ENCODE results near the gene LCNL1.

The LCNL1 gene

DNA sequence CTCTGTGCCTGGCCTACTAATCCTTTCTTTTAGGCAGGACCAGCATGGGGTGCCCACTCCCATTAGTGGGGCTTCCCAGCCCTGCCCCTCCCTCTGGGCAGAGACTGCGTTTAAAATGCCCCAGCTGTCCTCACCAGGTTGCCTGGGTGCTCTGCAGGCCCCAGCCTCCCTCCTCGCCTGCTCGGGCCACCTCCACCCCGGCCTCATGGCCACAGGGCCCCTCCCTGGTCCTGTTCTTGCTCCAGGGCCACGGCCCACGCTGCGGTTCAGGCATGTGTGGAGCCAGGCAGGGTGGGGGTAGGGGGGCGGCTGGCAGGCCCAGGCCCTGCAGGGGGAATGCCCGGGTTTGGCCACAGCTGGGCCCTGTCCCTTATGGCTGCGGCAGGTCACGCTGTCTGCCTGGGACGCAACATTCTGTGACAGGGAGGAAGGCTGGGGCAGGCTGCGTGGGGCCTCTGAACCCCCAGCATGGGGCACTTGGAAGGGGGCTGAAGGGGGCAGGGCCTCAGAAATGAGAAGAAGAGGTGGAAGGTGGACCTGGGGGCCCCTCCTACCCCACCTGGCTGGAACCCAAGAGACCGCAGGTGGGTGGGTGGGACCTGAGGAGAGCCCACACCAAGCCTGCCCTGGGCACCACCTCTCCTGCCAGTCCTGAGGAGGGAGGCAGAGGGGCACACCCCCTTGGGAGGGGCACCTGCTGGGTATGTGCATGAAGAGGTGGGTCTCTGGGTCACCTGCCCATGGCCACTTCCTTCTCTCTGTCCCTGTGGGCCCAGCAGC, 31.1 kb upstream of the LCNL1 start, which contains the start of gene LCN12:
Gene LCN12 (plus strand): TSS at position 733 of the 780 bp plus-strand sequence. CDS start 55 bp downstream, outside the sequence.
- H4K20me1 ChIP-seq (ENCODE audit: control insufficient read depth, insufficient read depth, low read depth, low read length) = no peaks in the 10 kb centered on the region
- no peaks in the 10 kb centered on the region for H3K9me2 ChIP-seq (replicated peaks; ENCODE audit: control insufficient read depth, low read length)
- no peaks in the 10 kb centered on the region for H3K36me3 ChIP-seq (ENCODE audit: control insufficient read depth, low read length)
- H3K79me2 ChIP-seq (ENCODE audit: control insufficient read depth, low read length) = no peaks in the 10 kb centered on the region
- H3K27ac ChIP-seq (ENCODE audit: low read depth, low read length) = no peak within 1 kb of the TSS
- no peaks in the 10 kb centered on the region for H3K27me3 ChIP-seq (ENCODE audit: control insufficient read depth, low read length)
- no peaks in the 10 kb centered on the region for H3K9me3 ChIP-seq (ENCODE audit: control insufficient read depth, insufficient read depth, low read length)
- no peaks in the 10 kb centered on the region; the same call in 1 of the 2 replicates for H3F3A ChIP-seq (ENCODE audit: control insufficient read depth, insufficient read depth)
- H3K4me3 ChIP-seq (ENCODE audit: low read length) = no peak within 1 kb of the TSS
- peaks cover 15% of the 10 kb centered on the region for H3K4me1 ChIP-seq (ENCODE audit: control insufficient read depth, low read length)
- H3K4me2 ChIP-seq (ENCODE audit: low read length) = no peak within 1 kb of the TSS
- TF ChIP-seq, protein P1, sequence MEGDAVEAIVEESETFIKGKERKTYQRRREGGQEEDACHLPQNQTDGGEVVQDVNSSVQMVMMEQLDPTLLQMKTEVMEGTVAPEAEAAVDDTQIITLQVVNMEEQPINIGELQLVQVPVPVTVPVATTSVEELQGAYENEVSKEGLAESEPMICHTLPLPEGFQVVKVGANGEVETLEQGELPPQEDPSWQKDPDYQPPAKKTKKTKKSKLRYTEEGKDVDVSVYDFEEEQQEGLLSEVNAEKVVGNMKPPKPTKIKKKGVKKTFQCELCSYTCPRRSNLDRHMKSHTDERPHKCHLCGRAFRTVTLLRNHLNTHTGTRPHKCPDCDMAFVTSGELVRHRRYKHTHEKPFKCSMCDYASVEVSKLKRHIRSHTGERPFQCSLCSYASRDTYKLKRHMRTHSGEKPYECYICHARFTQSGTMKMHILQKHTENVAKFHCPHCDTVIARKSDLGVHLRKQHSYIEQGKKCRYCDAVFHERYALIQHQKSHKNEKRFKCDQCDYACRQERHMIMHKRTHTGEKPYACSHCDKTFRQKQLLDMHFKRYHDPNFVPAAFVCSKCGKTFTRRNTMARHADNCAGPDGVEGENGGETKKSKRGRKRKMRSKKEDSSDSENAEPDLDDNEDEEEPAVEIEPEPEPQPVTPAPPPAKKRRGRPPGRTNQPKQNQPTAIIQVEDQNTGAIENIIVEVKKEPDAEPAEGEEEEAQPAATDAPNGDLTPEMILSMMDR (IDR thresholded peaks at IDR 0.05; ENCODE audit: low read depth, low read length, poor library complexity, severe bottlenecking) = no peak
- TF ChIP-seq EZH2phosphoT487 (IDR thresholded peaks at IDR 0.05; ENCODE audit: borderline replicate concordance, low read length) = no peak

DNA sequence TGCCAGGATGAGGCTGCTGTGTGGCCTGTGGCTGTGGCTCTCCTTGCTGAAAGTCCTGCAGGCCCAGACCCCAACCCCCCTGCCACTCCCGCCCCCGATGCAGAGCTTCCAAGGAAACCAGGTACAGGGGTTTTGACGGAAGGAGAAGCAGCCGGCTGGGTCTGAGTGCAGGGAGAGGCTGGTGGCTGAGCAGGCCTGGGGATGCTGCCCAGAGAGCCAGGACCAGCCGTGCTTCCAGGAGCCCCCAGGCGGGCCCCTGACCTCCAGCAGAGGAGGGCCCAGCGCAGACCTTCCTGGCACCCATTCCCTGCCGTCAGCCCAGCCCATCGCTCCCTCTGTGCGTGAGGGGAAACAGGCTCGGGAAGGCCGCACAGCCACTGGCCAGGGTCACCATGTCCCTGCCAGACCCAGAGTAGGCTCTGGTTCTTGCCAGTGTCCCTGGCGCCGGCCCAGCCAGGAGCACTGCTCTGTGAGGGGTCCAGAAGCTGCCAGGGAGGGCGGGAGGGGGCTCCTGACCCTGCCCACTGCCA, 30.4 kb upstream of the LCNL1 start:
- H3K27me3 ChIP-seq (ENCODE audit: control insufficient read depth, low read length) = no peaks in the 10 kb centered on the region
- H3K79me2 ChIP-seq (ENCODE audit: control insufficient read depth, low read length) = no peaks in the 10 kb centered on the region
- H3K4me3 ChIP-seq (ENCODE audit: low read length) = no peak overlapping the region
- no peaks in the 10 kb centered on the region for H3K9me2 ChIP-seq (replicated peaks; ENCODE audit: control insufficient read depth, low read length)
- H3K36me3 ChIP-seq (ENCODE audit: control insufficient read depth, low read length) = no peaks in the 10 kb centered on the region
- no peaks in the 10 kb centered on the region; the same call in 1 of the 2 replicates for H3F3A ChIP-seq (ENCODE audit: control insufficient read depth, insufficient read depth)
- TF ChIP-seq, protein P1 (IDR thresholded peaks at IDR 0.05; ENCODE audit: low read depth, low read length, poor library complexity, severe bottlenecking) = no peak
- TF ChIP-seq EZH2phosphoT487 (IDR thresholded peaks at IDR 0.05; ENCODE audit: borderline replicate concordance, low read length) = no peak
- no peak overlapping the region for H3K4me2 ChIP-seq (ENCODE audit: low read length)
- no peak overlapping the region for H3K27ac ChIP-seq (ENCODE audit: low read depth, low read length)
- no peaks in the 10 kb centered on the region for H4K20me1 ChIP-seq (ENCODE audit: control insufficient read depth, insufficient read depth, low read depth, low read length)
- H3K4me1 ChIP-seq (ENCODE audit: control insufficient read depth, low read length) = peaks cover 15% of the 10 kb centered on the region
- no peaks in the 10 kb centered on the region for H3K9me3 ChIP-seq (ENCODE audit: control insufficient read depth, insufficient read depth, low read length)

DNA sequence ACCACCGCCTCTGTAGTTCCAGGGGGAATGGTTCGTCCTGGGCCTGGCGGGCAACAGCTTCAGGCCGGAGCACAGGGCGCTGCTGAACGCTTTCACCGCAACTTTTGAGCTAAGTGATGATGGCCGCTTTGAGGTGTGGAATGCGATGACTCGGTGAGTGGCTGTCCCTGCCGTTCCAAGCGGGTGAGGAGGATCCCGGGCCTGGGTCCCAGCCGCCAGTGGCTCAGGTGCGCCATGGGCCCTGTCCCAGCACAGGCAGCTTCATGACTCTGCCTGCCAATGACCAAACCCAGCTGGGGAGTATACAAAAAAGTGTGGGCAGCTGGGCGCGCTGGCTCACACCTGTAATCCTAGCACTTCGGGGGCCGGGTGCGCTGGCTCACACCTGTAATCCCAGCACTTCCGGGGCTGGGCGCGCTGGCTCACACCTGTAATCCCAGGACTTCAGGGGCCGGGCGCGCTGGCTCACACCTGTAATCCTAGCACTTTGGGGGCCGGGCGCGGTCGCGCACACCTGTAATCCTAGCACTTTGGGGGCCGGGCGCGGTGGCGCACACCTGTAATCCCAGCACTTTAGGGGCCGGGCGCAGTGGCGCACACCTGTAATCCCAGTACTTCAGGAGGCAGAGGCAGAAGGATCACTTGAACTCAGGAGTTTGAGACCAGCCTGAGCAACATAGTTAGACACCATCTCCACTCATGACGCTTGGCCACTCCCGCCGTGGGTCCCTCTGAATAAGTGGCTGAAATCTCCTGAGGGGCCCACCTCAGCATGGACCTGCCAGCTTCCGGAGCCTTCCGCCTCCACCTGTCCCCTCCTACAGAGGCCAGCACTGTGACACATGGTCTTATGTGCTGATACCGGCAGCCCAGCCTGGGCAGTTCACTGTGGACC, 29.7 kb upstream of the LCNL1 start:
- no peak overlapping the region for H3K4me2 ChIP-seq (ENCODE audit: low read length)
- H3K27ac ChIP-seq (ENCODE audit: low read depth, low read length) = no peak overlapping the region
- no peaks in the 10 kb centered on the region for H3K9me2 ChIP-seq (replicated peaks; ENCODE audit: control insufficient read depth, low read length)
- no peaks in the 10 kb centered on the region for H3K9me3 ChIP-seq (ENCODE audit: control insufficient read depth, insufficient read depth, low read length)
- H3F3A ChIP-seq (ENCODE audit: control insufficient read depth, insufficient read depth) = no peaks in the 10 kb centered on the region; the same call in 1 of the 2 replicates
- no peak overlapping the region for H3K4me3 ChIP-seq (ENCODE audit: low read length)
- no peaks in the 10 kb centered on the region for H4K20me1 ChIP-seq (ENCODE audit: control insufficient read depth, insufficient read depth, low read depth, low read length)
- no peak for TF ChIP-seq EZH2phosphoT487 (IDR thresholded peaks at IDR 0.05; ENCODE audit: borderline replicate concordance, low read length)
- TF ChIP-seq, protein P1 (IDR thresholded peaks at IDR 0.05; ENCODE audit: low read depth, low read length, poor library complexity, severe bottlenecking) = no peak
- H3K79me2 ChIP-seq (ENCODE audit: control insufficient read depth, low read length) = no peaks in the 10 kb centered on the region
- no peaks in the 10 kb centered on the region for H3K36me3 ChIP-seq (ENCODE audit: control insufficient read depth, low read length)
- H3K4me1 ChIP-seq (ENCODE audit: control insufficient read depth, low read length) = peaks cover 15% of the 10 kb centered on the region
- H3K27me3 ChIP-seq (ENCODE audit: control insufficient read depth, low read length) = no peaks in the 10 kb centered on the region

Data from DOHH2 (cell line).